ENCODE measurements around the gene MICAL2.

The MICAL2 gene

GRCh38 chr11:12189543-12190235, 79.3 kb downstream of the MICAL2 start:
- TF ChIP-seq REST (IDR thresholded peaks at IDR 0.05; ENCODE audit: insufficient read depth in 1 of 2, low read depth in 2 of 2, low read length in 2 of 2) (no peak), TAF1 (IDR thresholded peaks at IDR 0.05; ENCODE audit: borderline replicate concordance, insufficient read depth, low read length) (no peak), FOXP2 (optimal IDR thresholded peaks at IDR 0.05; ENCODE audit: borderline replicate concordance, extremely low read depth, extremely low read length, insufficient read depth) (no peak), SIN3A (IDR thresholded peaks at IDR 0.05; ENCODE audit: borderline replicate concordance, insufficient read depth, low read length) (no peak), POLR2AphosphoS5 (IDR thresholded peaks at IDR 0.05; ENCODE audit: low read depth, low read length) (no peak)

DNA sequence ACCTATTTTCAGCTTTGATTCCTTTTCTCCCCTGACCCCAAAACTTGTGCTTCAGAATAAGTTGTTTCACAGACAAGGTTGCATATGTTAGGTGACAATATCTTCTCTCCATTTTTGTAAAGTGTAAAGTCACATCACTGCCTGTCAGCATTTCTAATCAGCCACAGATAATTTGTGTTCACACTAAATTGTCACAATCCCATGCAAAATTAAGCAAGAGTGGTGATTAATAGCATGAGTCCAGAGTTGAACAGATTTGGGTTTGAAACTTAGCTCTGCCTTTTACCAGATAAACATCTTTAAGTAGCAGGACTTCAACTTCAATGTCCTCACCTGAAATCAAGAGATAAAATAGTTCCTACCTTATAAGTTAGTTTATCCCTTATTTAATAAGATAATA, 80.1 kb downstream of the MICAL2 start:
- TF ChIP-seq TAF1 (IDR thresholded peaks at IDR 0.05; ENCODE audit: borderline replicate concordance, insufficient read depth, low read length), result no peak
- TF ChIP-seq REST (IDR thresholded peaks at IDR 0.05; ENCODE audit: insufficient read depth in 1 of 2, low read depth in 2 of 2, low read length in 2 of 2), result no peak
- no peak for TF ChIP-seq SIN3A (IDR thresholded peaks at IDR 0.05; ENCODE audit: borderline replicate concordance, insufficient read depth, low read length)
- no peak for TF ChIP-seq FOXP2 (optimal IDR thresholded peaks at IDR 0.05; ENCODE audit: borderline replicate concordance, extremely low read depth, extremely low read length, insufficient read depth)
- no peak for TF ChIP-seq POLR2AphosphoS5 (IDR thresholded peaks at IDR 0.05; ENCODE audit: low read depth, low read length)

GRCh38 chr11:12192794-12193514, 82.6 kb downstream of the MICAL2 start:
- TF ChIP-seq TAF1 (IDR thresholded peaks at IDR 0.05; ENCODE audit: borderline replicate concordance, insufficient read depth, low read length) (no peak), REST (IDR thresholded peaks at IDR 0.05; ENCODE audit: insufficient read depth in 1 of 2, low read depth in 2 of 2, low read length in 2 of 2) (no peak), FOXP2 (optimal IDR thresholded peaks at IDR 0.05; ENCODE audit: borderline replicate concordance, extremely low read depth, extremely low read length, insufficient read depth) (no peak), POLR2AphosphoS5 (IDR thresholded peaks at IDR 0.05; ENCODE audit: low read depth, low read length) (no peak), SIN3A (IDR thresholded peaks at IDR 0.05; ENCODE audit: borderline replicate concordance, insufficient read depth, low read length) (no peak)

DNA sequence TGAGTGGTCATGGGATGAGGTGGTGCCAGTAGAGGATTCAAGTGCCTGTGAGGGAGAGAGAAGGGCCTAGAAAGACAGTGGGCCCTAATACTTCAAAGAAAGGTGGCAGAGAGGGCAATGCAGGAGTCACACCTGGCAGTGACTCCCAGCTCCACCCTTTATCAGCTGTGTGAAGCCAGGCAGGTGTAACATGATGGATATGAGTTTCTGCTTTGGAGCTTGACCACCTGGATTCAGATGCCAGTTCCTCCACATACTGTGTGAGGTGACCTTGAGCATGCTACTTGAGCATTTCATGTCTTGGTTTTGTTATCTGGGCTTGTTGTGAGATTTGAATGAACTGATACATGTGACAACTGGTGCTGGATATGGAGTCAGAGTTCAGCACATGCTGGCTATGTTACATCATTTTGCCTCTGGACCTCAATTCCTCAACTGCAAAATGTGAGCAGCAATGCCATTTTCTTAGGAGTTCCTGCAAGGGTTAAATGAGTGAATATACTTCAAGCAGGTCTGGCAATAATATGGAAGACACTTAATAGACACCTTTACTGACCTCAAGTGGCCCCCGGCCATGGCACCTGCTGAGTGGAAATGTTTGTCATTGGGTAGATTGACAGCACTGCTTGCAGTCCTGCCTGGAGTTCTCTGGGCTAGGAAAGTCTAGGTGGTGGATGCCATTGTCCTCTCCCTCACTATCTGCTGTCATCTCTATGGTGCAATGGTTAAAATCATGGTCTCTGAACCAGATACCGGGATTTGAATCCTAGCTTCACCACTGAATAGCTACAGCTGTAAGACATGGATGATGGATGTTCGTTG, 83.3 kb downstream of the MICAL2 start:
- TF ChIP-seq REST (IDR thresholded peaks at IDR 0.05; ENCODE audit: insufficient read depth in 1 of 2, low read depth in 2 of 2, low read length in 2 of 2), result no peak
- TF ChIP-seq FOXP2 (optimal IDR thresholded peaks at IDR 0.05; ENCODE audit: borderline replicate concordance, extremely low read depth, extremely low read length, insufficient read depth), result no peak
- TF ChIP-seq SIN3A (IDR thresholded peaks at IDR 0.05; ENCODE audit: borderline replicate concordance, insufficient read depth, low read length), result no peak
- TF ChIP-seq TAF1 (IDR thresholded peaks at IDR 0.05; ENCODE audit: borderline replicate concordance, insufficient read depth, low read length), result no peak
- TF ChIP-seq POLR2AphosphoS5 (IDR thresholded peaks at IDR 0.05; ENCODE audit: low read depth, low read length), result no peak

Data from PFSK-1 (cell line).